Liver (tissue), 9 donors: ENCODE results near the gene MED17. TPM values are rescaled to one million over a fixed set of nuclear protein-coding genes. Genes with fewer than 3 reads are reported as not detected.
A peak's percentile ranks its signal among the peaks of the same experiment; 100 is the strongest.

Source experiments
- DNase-seq: peaks from one replicate; pipeline ENCODE4 v3.0.0-alpha.2; 2017; ENCODE audit warnings: low spot score
- H3K27ac ChIP-seq, 2 donors: one replicate each; pipeline ENCODE4 v1.7.0; 2013; ENCODE audit warnings: inconsistent platforms in 2 of 2, low read length in 2 of 2, control low read depth in 1 of 2, low read depth in 1 of 2, mild to moderate bottlenecking in 1 of 2
- H3K27me3 ChIP-seq, 4 donors: one replicate each; pipeline versions ENCODE4 v1.6.1 to v1.7.0; 2013; ENCODE audit warnings: low read length in 3 of 4, inconsistent platforms in 1 of 4, mild to moderate bottlenecking in 1 of 4, moderate library complexity in 1 of 4; ENCODE audit not compliant: control insufficient read depth in 4 of 4, insufficient read depth in 4 of 4
- H3K36me3 ChIP-seq, 4 donors: one replicate each; pipeline versions ENCODE4 v1.6.1 to v1.7.0; 2013; ENCODE audit warnings: low read length in 3 of 4, mild to moderate bottlenecking in 3 of 4, low read depth in 1 of 4, moderate library complexity in 1 of 4; ENCODE audit not compliant: control insufficient read depth in 4 of 4, insufficient read depth in 3 of 4
- H3K4me1 ChIP-seq, 4 donors: one replicate each; pipeline versions ENCODE4 v1.6.1 to v1.7.0; 2013; ENCODE audit warnings: low read length in 3 of 4, mild to moderate bottlenecking in 3 of 4, moderate library complexity in 1 of 4; ENCODE audit not compliant: control insufficient read depth in 4 of 4, insufficient read depth in 4 of 4
- H3K4me3 ChIP-seq, 3 donors: one replicate each; pipeline versions ENCODE4 v1.6.1 to v1.7.0; 2013; ENCODE audit warnings: low read length in 3 of 3, control low read depth in 1 of 3, low read depth in 1 of 3, mild to moderate bottlenecking in 1 of 3
- H3K9ac ChIP-seq, 2 donors: one replicate each; pipeline ENCODE4 v1.7.0; 2013; ENCODE audit warnings: low read length in 2 of 2, mild to moderate bottlenecking in 2 of 2, moderate library complexity in 2 of 2, control low read depth in 1 of 2, low read depth in 1 of 2
- H3K9me3 ChIP-seq, 4 donors: one replicate each; pipeline versions ENCODE4 v1.6.1 to v1.7.0; 2013; ENCODE audit warnings: low read length in 3 of 4; ENCODE audit not compliant: control insufficient read depth in 4 of 4
- EGR1 ChIP-seq, 2 donors: IDR thresholded peaks; 2 replicates each; pipeline ENCODE4 v1.6.1; 2016 to 2018; ENCODE audit warnings: antibody characterized with exemption in 2 of 2, low read depth in 2 of 2
- FOXA1 ChIP-seq: IDR thresholded peaks from 2 replicates; pipeline ENCODE4 v1.6.1; 2016; ENCODE audit warnings: antibody characterized with exemption
- GABPA ChIP-seq, 2 donors: IDR thresholded peaks in 1 of 2; conservative IDR thresholded peaks in 1 of 2; 2 replicates each; pipeline ENCODE4 v1.6.1; 2016; ENCODE audit warnings: antibody characterized with exemption in 2 of 2, mild to moderate bottlenecking in 1 of 2, moderate library complexity in 1 of 2
- HNF4G ChIP-seq: IDR thresholded peaks from 2 replicates; pipeline ENCODE4 v1.6.1; 2016; ENCODE audit warnings: antibody characterized with exemption
- JUND ChIP-seq, 2 donors: IDR thresholded peaks; 2 replicates each; pipeline ENCODE4 v1.6.1; 2016; ENCODE audit warnings: antibody characterized with exemption in 2 of 2
- RXRA ChIP-seq, 2 donors: IDR thresholded peaks; 2 replicates each; pipeline ENCODE4 v1.6.1; 2017 to 2018; ENCODE audit warnings: antibody characterized with exemption in 2 of 2, mild to moderate bottlenecking in 1 of 2
- SP1 ChIP-seq: IDR thresholded peaks from 2 replicates; pipeline ENCODE4 v1.6.1; 2018; ENCODE audit warnings: antibody characterized with exemption, mild to moderate bottlenecking
- TAF1 ChIP-seq: conservative IDR thresholded peaks from 2 replicates; pipeline ENCODE4 v1.6.1; 2016; ENCODE audit warnings: antibody characterized with exemption, mild to moderate bottlenecking
- WGBS: extraction: QIAGEN DNeasy Blood & Tissue Kit; methylation state at CpG from one replicate; pipeline ENCODE4 v1.1.7; 2013; 5-methylcytosine and 5-hydroxymethylcytosine counted together
- polyA plus RNA-seq, 2 donors: library from polyadenylated mRNA; stranded (reverse) in 1 of 2; unstranded in 1 of 2; fragments of 200-250 nt in 1 of 2; fragments of >200 nt in 1 of 2; fragmentation: Nextera tagmentation in 1 of 2; extraction: Ambion mirVana in 1 of 2; gene quantifications; one replicate each; pipeline versions ENCODE4 v1.2.1 to v1.2.3, GENCODE V29; 2013 to 2015
- total RNA-seq, 2 donors: library from RNA; depleted of rRNA; stranded (reverse); fragments of >200 nt; gene quantifications; one replicate each; pipeline ENCODE4 v1.2.3, GENCODE V29; 2014
- TF ChIP-seq, protein P1 (sequence below): IDR thresholded peaks from 2 replicates; pipeline ENCODE4 v1.6.1; 2016; ENCODE audit warnings: antibody characterized with exemption
- TF ChIP-seq, protein P2 (sequence below): fragments of 150-350 bp; IDR thresholded peaks from 2 replicates; pipeline ENCODE4 v1.5.1; 2017; ENCODE audit warnings: improper control_type of control experiment, low read depth, low read length; ENCODE audit not compliant: missing input control
- donor health status: healthy.
- donor health status: healthy.
- donor health status: healthy.
- donor health status: healthy.
- donor health status: healthy.

The MED17 gene
- total and polyA plus RNA-seq, 4 donors = 2.8 to 12.7 (median 7.5) TPM

DNA sequence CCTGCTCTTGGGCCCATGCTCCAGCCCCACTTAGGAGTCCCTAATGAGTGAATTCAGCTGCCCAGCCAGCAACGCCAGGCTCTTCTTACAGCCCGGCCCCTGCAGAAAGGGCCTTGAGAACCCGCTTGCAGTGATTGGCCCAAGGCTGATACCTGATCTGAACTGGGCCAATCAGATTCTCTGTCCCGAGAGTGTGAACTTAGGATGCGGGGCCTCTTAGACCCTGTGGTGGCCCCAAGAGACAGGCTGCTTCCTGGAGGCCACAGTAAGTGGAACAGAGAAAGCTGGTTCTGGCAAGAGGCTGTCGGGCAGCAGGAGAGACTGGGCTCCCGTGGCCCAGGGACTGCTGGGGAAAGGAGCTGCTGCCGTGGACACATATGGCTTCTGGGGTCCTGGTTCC, 54.9 kb downstream of the MED17 start:
- WGBS = 94% methylated on average over 8 of the region's 8 CpGs
- no peak overlapping the region for H3K9ac ChIP-seq
- peak; percentile 22 for DNase-seq
- no peaks in the 10 kb centered on the region for H3K36me3 ChIP-seq
- H3K4me3 ChIP-seq = no peak overlapping the region
- H3K27me3 ChIP-seq = no peaks in the 10 kb centered on the region
- H3K27ac ChIP-seq = no peak overlapping the region
- no peaks in the 10 kb centered on the region for H3K4me1 ChIP-seq
- no peaks in the 10 kb centered on the region for H3K9me3 ChIP-seq
- no peak for TF ChIP-seq RXRA (IDR thresholded peaks at IDR 0.05)
- TF ChIP-seq TAF1 = no peak
- TF ChIP-seq EGR1 (IDR thresholded peaks at IDR 0.05; ENCODE audit: low read depth in 2 of 2) = no peak
- TF ChIP-seq JUND (IDR thresholded peaks at IDR 0.05) = no peak
- TF ChIP-seq FOXA1 = no peak
- TF ChIP-seq, protein P1, sequence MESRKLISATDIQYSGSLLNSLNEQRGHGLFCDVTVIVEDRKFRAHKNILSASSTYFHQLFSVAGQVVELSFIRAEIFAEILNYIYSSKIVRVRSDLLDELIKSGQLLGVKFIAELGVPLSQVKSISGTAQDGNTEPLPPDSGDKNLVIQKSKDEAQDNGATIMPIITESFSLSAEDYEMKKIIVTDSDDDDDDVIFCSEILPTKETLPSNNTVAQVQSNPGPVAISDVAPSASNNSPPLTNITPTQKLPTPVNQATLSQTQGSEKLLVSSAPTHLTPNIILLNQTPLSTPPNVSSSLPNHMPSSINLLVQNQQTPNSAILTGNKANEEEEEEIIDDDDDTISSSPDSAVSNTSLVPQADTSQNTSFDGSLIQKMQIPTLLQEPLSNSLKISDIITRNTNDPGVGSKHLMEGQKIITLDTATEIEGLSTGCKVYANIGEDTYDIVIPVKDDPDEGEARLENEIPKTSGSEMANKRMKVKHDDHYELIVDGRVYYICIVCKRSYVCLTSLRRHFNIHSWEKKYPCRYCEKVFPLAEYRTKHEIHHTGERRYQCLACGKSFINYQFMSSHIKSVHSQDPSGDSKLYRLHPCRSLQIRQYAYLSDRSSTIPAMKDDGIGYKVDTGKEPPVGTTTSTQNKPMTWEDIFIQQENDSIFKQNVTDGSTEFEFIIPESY = no peak
- no peak for TF ChIP-seq HNF4G
- TF ChIP-seq, protein P2, sequence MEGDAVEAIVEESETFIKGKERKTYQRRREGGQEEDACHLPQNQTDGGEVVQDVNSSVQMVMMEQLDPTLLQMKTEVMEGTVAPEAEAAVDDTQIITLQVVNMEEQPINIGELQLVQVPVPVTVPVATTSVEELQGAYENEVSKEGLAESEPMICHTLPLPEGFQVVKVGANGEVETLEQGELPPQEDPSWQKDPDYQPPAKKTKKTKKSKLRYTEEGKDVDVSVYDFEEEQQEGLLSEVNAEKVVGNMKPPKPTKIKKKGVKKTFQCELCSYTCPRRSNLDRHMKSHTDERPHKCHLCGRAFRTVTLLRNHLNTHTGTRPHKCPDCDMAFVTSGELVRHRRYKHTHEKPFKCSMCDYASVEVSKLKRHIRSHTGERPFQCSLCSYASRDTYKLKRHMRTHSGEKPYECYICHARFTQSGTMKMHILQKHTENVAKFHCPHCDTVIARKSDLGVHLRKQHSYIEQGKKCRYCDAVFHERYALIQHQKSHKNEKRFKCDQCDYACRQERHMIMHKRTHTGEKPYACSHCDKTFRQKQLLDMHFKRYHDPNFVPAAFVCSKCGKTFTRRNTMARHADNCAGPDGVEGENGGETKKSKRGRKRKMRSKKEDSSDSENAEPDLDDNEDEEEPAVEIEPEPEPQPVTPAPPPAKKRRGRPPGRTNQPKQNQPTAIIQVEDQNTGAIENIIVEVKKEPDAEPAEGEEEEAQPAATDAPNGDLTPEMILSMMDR = no peak

DNA sequence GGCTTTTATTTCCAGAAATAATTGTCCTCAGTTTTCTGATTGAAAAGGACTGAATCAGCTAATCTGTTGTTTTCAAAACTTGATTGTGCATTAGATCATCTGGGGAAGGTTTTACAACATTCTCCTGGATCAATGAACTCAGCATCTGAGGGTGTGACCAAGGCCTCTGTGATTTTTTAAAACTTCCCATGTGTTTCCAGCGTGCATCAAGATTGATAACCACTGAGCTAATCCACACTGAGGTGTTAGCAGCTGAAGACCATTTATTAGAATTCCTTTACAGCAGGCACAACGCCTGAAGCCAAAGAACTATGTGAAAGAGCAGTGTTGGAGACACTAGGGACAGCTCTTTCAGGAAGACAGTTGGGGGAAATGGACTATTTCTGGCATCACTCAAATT, 56.1 kb downstream of the MED17 start:
- no peaks in the 10 kb centered on the region for H3K27me3 ChIP-seq
- no peaks in the 10 kb centered on the region for H3K36me3 ChIP-seq
- H3K9ac ChIP-seq = no peak overlapping the region
- no peaks in the 10 kb centered on the region for H3K4me1 ChIP-seq
- 79% methylated on average over 2 of the region's 2 CpGs for WGBS
- DNase-seq = no peak
- H3K27ac ChIP-seq = no peak overlapping the region
- H3K4me3 ChIP-seq = no peak overlapping the region
- H3K9me3 ChIP-seq = no peaks in the 10 kb centered on the region
- TF ChIP-seq, protein P1 = no peak
- TF ChIP-seq, protein P2 = no peak
- TF ChIP-seq SP1 (no peak), RXRA (IDR thresholded peaks at IDR 0.05) (no peak), HNF4G (no peak), GABPA (IDR thresholded peaks at IDR 0.05 in 1 of 2, conservative IDR thresholded peaks at IDR 0.05 in 1 of 2) (no peak)
